Measurements from ENCODE around the gene P2RY6. TPM values are rescaled to one million over a fixed set of nuclear protein-coding genes. Genes with fewer than 3 reads are reported as not detected.

The P2RY6 gene
- total RNA-seq, 4 donors from 2014 or later = 0.46 to 0.81 TPM; not detected in 2

GRCh38 chr11:73308961-73309919 lies 37.1 kb downstream of the P2RY6 start:
- TF ChIP-seq CTCF (IDR thresholded peaks at IDR 0.05) = no peak
- TF ChIP-seq POLR2A (IDR thresholded peaks at IDR 0.05) = no peak
- peak overlapping the region; percentile 46 for H3K4me3 ChIP-seq (ENCODE audit: low read depth, poor library complexity, severe bottlenecking)
- intact Hi-C loops (cut with DNase I; ENCODE audit: low total_unique reads) = loop anchor here (10.0 kb wide), 1 partner anchor 76 kb away; no protein-coding TSS in a partner anchor
- 15 to 38% methylated on average over 26 to 56 of the region's 78 CpGs for WGBS, 2 donors
- peak; percentile 70 to 97 for DNase-seq (ENCODE audit: low spot score in 2 of 2)

GRCh38 chr11:73310076-73310475 lies 37.9 kb downstream of the P2RY6 start:
- H3K4me3 ChIP-seq (ENCODE audit: low read depth, poor library complexity, severe bottlenecking) = no peak overlapping the region
- TF ChIP-seq POLR2A (IDR thresholded peaks at IDR 0.05) (no peak), CTCF (IDR thresholded peaks at IDR 0.05) (no peak)
- intact Hi-C loops (cut with DNase I; ENCODE audit: low total_unique reads) = no loop called here
- no peak for DNase-seq (ENCODE audit: low spot score in 2 of 2)
- WGBS, 2 donors = 87 to 97% methylated on average over 15 to 16 of the region's 16 CpGs

GRCh38 chr11:73310661-73311393 lies 38.7 kb downstream of the P2RY6 start:
- H3K4me3 ChIP-seq (ENCODE audit: low read depth, poor library complexity, severe bottlenecking) = no peak overlapping the region
- WGBS, 2 donors = 80 to 87% methylated on average over 16 to 19 of the region's 22 CpGs
- no peak for TF ChIP-seq CTCF (IDR thresholded peaks at IDR 0.05)
- no peak for TF ChIP-seq POLR2A (IDR thresholded peaks at IDR 0.05)
- DNase-seq (ENCODE audit: low spot score in 2 of 2) = no peak
- intact Hi-C loops (cut with DNase I; ENCODE audit: low total_unique reads) = no loop called here

- intact Hi-C loops (cut with DNase I; ENCODE audit: low total_unique reads) = no loop called here
- TF ChIP-seq CTCF (IDR thresholded peaks at IDR 0.05) = no peak
- no peak for TF ChIP-seq POLR2A (IDR thresholded peaks at IDR 0.05)
- H3K4me3 ChIP-seq (ENCODE audit: low read depth, poor library complexity, severe bottlenecking) = no peak overlapping the region
- DNase-seq (ENCODE audit: low spot score in 2 of 2) = no peak
- WGBS, 2 donors = 70 to 80% methylated on average over 8 to 18 of the region's 18 CpGs
Observed at GRCh38 chr11:73311394-73311869, 39.3 kb downstream of the P2RY6 start.

GRCh38 chr11:73312036-73312435 lies 39.9 kb downstream of the P2RY6 start:
- intact Hi-C loops (cut with DNase I; ENCODE audit: low total_unique reads) = no loop called here
- 69 to 72% methylated on average over 2 of the region's 2 CpGs for WGBS, 2 donors
- no peak for TF ChIP-seq CTCF (IDR thresholded peaks at IDR 0.05)
- no peak for TF ChIP-seq POLR2A (IDR thresholded peaks at IDR 0.05)
- H3K4me3 ChIP-seq (ENCODE audit: low read depth, poor library complexity, severe bottlenecking) = no peak overlapping the region
- DNase-seq (ENCODE audit: low spot score in 2 of 2) = no peak

Measured in lower leg skin (tissue), 4 donors.